Adrenal gland (tissue), 5 donors: ENCODE results near the gene NOD2.

Experiments
- POLR2A ChIP-seq, 2 donors: fragments of 450-650 bp; IDR thresholded peaks; one replicate each; pipeline ENCODE4 v1.6.1; 2017; ENCODE audit warnings: antibody characterized with exemption in 2 of 2, mild to moderate bottlenecking in 2 of 2, moderate library complexity in 1 of 2
- TF ChIP-seq, protein P1 (sequence below), 6 experiments: fragments of 450-650 bp in 4 of 6; fragments of 200-600 bp in 2 of 6; sonication (generic) in 1 of 6; IDR thresholded peaks; 1 replicate in 5 of 6; 2 replicates in 1 of 6; pipeline versions ENCODE4 v1.5.1 to v1.8.0; 2016 to 2021; ENCODE audit warnings: antibody characterized with exemption in 6 of 6, mild to moderate bottlenecking in 2 of 6, moderate library complexity in 1 of 6
- donor health status: DM: no; HTN: no; CAD: no.

GRCh38 chr16:50697421-50697715 is 4.0 kb downstream of the NOD2 start:
- TF ChIP-seq, protein P1, sequence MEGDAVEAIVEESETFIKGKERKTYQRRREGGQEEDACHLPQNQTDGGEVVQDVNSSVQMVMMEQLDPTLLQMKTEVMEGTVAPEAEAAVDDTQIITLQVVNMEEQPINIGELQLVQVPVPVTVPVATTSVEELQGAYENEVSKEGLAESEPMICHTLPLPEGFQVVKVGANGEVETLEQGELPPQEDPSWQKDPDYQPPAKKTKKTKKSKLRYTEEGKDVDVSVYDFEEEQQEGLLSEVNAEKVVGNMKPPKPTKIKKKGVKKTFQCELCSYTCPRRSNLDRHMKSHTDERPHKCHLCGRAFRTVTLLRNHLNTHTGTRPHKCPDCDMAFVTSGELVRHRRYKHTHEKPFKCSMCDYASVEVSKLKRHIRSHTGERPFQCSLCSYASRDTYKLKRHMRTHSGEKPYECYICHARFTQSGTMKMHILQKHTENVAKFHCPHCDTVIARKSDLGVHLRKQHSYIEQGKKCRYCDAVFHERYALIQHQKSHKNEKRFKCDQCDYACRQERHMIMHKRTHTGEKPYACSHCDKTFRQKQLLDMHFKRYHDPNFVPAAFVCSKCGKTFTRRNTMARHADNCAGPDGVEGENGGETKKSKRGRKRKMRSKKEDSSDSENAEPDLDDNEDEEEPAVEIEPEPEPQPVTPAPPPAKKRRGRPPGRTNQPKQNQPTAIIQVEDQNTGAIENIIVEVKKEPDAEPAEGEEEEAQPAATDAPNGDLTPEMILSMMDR (IDR thresholded peaks at IDR 0.05), result no peak
- TF ChIP-seq POLR2A (IDR thresholded peaks at IDR 0.05), result no peak
